ENCODE results near the gene RAB8B. TPM values are rescaled to one million over a fixed set of nuclear protein-coding genes. Genes with fewer than 3 reads are reported as not detected.

Gene RAB8B
- total RNA-seq, 3 donors from 2014 or later = 31.3 to 46.2 (median 36.7) TPM

DNA sequence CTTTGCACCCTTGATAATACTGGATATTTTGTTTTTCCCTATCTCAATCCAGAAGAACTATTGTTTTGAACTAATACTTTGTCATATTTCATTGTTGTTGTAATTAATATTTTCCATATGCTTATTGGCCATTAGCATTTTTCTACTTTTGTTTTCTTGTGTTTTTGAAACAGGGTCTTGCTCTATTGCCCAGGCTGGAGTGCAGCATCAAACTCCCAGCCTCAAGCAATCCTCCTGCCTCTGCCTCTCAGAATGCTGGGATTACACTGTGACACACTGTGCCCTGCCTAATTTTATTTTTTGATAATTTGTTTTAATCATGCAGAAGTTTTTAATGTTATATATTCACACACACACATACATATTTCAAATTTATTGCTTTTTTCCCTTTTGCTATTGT lies 28.8 kb upstream of the RAB8B start:
- TF ChIP-seq POLR2AphosphoS5 (IDR thresholded peaks at IDR 0.05) (no peak), POLR2A (IDR thresholded peaks at IDR 0.05) (no peak)
- TF ChIP-seq, protein P1, sequence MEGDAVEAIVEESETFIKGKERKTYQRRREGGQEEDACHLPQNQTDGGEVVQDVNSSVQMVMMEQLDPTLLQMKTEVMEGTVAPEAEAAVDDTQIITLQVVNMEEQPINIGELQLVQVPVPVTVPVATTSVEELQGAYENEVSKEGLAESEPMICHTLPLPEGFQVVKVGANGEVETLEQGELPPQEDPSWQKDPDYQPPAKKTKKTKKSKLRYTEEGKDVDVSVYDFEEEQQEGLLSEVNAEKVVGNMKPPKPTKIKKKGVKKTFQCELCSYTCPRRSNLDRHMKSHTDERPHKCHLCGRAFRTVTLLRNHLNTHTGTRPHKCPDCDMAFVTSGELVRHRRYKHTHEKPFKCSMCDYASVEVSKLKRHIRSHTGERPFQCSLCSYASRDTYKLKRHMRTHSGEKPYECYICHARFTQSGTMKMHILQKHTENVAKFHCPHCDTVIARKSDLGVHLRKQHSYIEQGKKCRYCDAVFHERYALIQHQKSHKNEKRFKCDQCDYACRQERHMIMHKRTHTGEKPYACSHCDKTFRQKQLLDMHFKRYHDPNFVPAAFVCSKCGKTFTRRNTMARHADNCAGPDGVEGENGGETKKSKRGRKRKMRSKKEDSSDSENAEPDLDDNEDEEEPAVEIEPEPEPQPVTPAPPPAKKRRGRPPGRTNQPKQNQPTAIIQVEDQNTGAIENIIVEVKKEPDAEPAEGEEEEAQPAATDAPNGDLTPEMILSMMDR (IDR thresholded peaks at IDR 0.05) = no peak
- no peak for DNase-seq (ENCODE audit: low spot score in 2 of 2)
- no peaks in the 10 kb centered on the region for H3K4me1 ChIP-seq
- no peak overlapping the region for H3K27ac ChIP-seq
- H3K27me3 ChIP-seq = no peaks in the 10 kb centered on the region
- no peaks in the 10 kb centered on the region for H3K9me3 ChIP-seq
- H3K36me3 ChIP-seq = no peaks in the 10 kb centered on the region
- no peak overlapping the region for H3K4me3 ChIP-seq
- intact Hi-C loops (cut with DNase I; ENCODE audit: low total_unique reads) = no loop called here

DNA sequence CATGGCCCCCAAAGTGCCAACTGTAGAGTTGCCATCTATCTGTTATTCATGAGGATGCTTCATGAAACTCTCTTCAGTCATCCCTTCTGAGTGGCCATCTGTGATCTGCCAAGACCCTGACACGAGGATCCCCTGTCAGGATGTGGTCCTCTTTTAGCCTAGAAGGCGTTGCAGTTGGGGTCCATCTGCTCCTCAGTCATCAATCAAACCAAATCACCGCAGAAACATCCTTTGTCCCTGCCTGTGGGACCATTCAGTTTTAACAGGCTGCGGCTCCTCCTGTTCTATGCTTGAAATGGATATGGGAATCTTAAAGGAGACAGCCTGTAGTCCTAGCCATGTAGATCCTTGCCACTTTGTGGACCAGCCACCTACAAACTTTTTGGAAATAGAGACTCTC lies 26.2 kb upstream of the RAB8B start:
- H3K27ac ChIP-seq = no peak overlapping the region
- intact Hi-C loops (cut with DNase I; ENCODE audit: low total_unique reads) = no loop called here
- DNase-seq (ENCODE audit: low spot score in 2 of 2) = no peak
- no peak overlapping the region for H3K4me3 ChIP-seq
- no peaks in the 10 kb centered on the region for H3K4me1 ChIP-seq
- TF ChIP-seq POLR2AphosphoS5 (IDR thresholded peaks at IDR 0.05) (no peak), POLR2A (IDR thresholded peaks at IDR 0.05) (no peak)
- TF ChIP-seq, protein P1 (IDR thresholded peaks at IDR 0.05) = no peak
- no peaks in the 10 kb centered on the region for H3K27me3 ChIP-seq
- H3K36me3 ChIP-seq = no peaks in the 10 kb centered on the region
- no peaks in the 10 kb centered on the region for H3K9me3 ChIP-seq

DNA sequence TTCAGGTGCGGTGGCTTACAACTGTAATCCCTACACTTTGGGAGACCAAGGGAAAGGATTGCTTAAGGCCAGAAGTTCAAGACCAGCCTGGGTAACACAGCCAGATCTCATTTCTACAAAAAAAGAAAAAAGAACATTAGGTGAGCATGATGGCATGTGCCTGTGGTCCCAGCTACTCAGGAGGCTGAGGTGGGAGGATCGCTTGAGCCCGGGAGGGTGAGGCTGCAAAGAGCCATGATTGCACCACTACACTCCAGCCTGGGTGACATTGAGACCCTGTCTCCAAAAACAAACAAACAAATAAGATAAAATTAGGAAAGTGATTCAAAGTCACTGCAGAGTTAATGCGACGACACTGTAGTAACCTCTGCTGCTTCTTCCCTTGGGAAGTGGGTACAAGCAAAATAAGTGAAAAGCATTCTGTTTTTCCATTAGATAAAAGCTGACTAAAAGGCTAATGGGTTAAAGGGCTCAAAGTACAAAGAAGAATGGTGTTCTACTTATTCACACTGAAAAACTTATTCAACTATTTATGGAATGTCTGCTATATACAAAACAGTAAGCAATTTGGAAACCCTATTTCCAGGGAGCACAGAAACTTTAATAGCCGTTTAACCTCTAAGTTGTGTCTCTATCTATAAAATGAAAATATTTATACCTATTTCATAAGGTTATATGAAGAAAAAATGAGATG lies 24.1 kb upstream of the RAB8B start:
- intact Hi-C loops (cut with DNase I; ENCODE audit: low total_unique reads) = no loop called here
- no peaks in the 10 kb centered on the region for H3K27me3 ChIP-seq
- TF ChIP-seq POLR2A (IDR thresholded peaks at IDR 0.05) (no peak), POLR2AphosphoS5 (IDR thresholded peaks at IDR 0.05) (no peak)
- TF ChIP-seq, protein P1 (IDR thresholded peaks at IDR 0.05) = no peak
- H3K4me3 ChIP-seq = no peak overlapping the region
- no peaks in the 10 kb centered on the region for H3K4me1 ChIP-seq
- no peak for DNase-seq (ENCODE audit: low spot score in 2 of 2)
- no peaks in the 10 kb centered on the region for H3K36me3 ChIP-seq
- no peak overlapping the region for H3K27ac ChIP-seq
- H3K9me3 ChIP-seq = no peaks in the 10 kb centered on the region

DNA sequence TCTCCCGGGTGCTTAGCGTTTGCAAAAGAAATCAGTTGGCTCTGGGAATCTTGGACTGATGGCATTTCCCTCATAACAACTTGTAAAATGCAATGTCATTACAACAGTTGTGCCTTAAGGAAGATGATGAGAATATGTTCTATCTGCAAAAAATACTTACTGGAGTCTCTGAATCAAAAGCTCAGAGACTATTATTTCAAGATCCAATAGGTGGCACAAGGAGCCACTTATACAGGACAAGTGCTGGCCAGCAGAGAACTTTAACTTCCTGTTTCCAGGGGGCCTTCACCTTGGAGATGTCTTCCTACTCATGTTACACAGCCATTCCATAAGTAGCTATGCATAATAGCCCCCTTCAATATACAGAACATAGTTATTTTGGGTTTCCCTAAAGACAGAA lies 23.2 kb upstream of the RAB8B start:
- Histone ChIP-seq H3K27me3 (no peaks in the 10 kb centered on the region), H3K27ac (no peak overlapping the region), H3K36me3 (no peaks in the 10 kb centered on the region), H3K9me3 (no peaks in the 10 kb centered on the region), H3K4me1 (no peaks in the 10 kb centered on the region), H3K4me3 (no peak overlapping the region)
- no peak for DNase-seq (ENCODE audit: low spot score in 2 of 2)
- intact Hi-C loops (cut with DNase I; ENCODE audit: low total_unique reads) = no loop called here
- TF ChIP-seq POLR2A (IDR thresholded peaks at IDR 0.05) (no peak), POLR2AphosphoS5 (IDR thresholded peaks at IDR 0.05) (no peak)
- TF ChIP-seq, protein P1 (IDR thresholded peaks at IDR 0.05) = no peak

DNA sequence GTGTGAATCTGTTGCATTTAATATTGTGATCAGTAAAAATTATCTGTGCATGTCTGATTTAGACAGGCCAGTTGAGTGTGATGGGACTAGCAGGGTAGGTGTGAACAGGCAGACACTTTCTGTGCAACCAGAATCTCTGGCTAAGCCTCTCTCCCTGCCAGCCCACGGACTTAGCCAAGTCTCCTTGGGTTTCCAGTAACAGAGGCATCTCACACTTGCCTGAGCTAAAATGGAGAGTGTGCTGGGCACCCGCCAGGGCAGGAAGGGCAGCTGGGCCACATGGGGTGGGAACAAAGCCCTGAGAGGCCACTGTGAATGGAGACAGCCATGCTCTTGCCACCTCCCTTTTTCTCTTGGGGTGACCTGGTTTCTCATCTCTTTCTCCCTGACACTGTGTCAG lies 19.6 kb upstream of the RAB8B start:
- intact Hi-C loops (cut with DNase I; ENCODE audit: low total_unique reads) = no loop called here
- Histone ChIP-seq H3K4me1 (no peaks in the 10 kb centered on the region), H3K36me3 (no peaks in the 10 kb centered on the region), H3K27me3 (no peaks in the 10 kb centered on the region), H3K27ac (no peak overlapping the region), H3K9me3 (no peaks in the 10 kb centered on the region), H3K4me3 (no peak overlapping the region)
- TF ChIP-seq POLR2A (IDR thresholded peaks at IDR 0.05) (no peak), POLR2AphosphoS5 (IDR thresholded peaks at IDR 0.05) (no peak)
- TF ChIP-seq, protein P1 (IDR thresholded peaks at IDR 0.05) = no peak
- no peak for DNase-seq (ENCODE audit: low spot score in 2 of 2)

Data from breast epithelium (tissue), 4 donors.